Measurements from ENCODE around the gene RAB31. TPM values are rescaled to one million over a fixed set of nuclear protein-coding genes. Genes with fewer than 3 reads are reported as not detected.

Gene RAB31
- total RNA-seq, 2 donors from 2014 or later: 7.7 to 86.9 TPM

DNA sequence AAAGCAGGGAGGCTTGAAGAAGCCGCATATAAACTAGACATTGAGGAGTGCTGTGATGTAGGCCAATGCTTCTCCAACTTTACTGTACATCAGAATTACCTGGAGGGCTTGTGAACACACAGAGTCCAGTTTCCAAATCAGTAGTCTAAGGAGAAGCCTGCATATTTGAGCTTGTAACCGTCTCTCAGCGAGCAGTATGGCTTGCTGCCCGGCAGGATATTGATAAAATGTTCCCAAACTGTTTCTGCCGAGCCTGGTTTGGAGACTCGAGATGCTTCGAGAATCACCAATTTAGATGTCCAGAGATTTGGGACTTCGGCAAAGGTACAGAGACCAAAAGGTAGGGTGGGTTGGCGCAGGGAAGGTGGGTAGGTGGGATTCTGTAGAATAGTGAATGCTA lies 11.0 kb upstream of the RAB31 start:
- H3K27ac ChIP-seq: no peak overlapping the region
- H3K36me3 ChIP-seq: no peaks in the 10 kb centered on the region
- no peaks in the 10 kb centered on the region for H3K27me3 ChIP-seq (replicated peaks; ENCODE audit: insufficient read depth)
- intact Hi-C loops (cut with DNase I): no loop called here
- WGBS: 85% methylated on average over 9 of the region's 9 CpGs
- no peaks in the 10 kb centered on the region for H3K9me3 ChIP-seq
- H3K4me1 ChIP-seq (replicated peaks): no peaks in the 10 kb centered on the region
- no peak overlapping the region for H3K4me3 ChIP-seq
- DNase-seq (ENCODE audit: low spot score): no peak
- no peak for TF ChIP-seq POLR2AphosphoS5 (IDR thresholded peaks at IDR 0.05)
- TF ChIP-seq POLR2A (IDR thresholded peaks at IDR 0.05): no peak
- TF ChIP-seq, protein P1, sequence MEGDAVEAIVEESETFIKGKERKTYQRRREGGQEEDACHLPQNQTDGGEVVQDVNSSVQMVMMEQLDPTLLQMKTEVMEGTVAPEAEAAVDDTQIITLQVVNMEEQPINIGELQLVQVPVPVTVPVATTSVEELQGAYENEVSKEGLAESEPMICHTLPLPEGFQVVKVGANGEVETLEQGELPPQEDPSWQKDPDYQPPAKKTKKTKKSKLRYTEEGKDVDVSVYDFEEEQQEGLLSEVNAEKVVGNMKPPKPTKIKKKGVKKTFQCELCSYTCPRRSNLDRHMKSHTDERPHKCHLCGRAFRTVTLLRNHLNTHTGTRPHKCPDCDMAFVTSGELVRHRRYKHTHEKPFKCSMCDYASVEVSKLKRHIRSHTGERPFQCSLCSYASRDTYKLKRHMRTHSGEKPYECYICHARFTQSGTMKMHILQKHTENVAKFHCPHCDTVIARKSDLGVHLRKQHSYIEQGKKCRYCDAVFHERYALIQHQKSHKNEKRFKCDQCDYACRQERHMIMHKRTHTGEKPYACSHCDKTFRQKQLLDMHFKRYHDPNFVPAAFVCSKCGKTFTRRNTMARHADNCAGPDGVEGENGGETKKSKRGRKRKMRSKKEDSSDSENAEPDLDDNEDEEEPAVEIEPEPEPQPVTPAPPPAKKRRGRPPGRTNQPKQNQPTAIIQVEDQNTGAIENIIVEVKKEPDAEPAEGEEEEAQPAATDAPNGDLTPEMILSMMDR (IDR thresholded peaks at IDR 0.05): no peak

DNA sequence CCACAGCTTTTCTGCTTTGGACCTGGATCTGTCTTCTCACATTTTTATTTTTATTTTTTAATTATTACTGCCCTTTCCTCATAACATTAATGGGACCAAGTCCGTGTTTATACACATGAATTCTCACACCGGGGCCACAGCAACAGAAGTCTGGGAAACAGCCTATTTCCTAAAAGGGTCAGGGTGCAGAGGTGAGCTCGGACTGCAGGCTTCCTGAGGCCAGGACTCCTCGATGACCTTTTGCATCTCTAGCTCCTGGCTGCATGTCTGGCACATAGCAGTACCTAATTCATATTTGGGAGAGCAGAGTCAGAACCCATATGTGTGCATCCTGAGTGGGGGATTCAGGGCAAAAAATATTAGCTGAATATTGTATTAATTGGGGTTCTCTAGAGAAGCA lies 9.6 kb upstream of the RAB31 start:
- intact Hi-C loops (cut with DNase I): no loop called here
- Histone ChIP-seq H3K36me3 (no peaks in the 10 kb centered on the region), H3K4me3 (no peak overlapping the region), H3K27ac (no peak overlapping the region), H3K27me3 (replicated peaks; ENCODE audit: insufficient read depth) (no peaks in the 10 kb centered on the region), H3K4me1 (replicated peaks) (no peaks in the 10 kb centered on the region), H3K9me3 (no peaks in the 10 kb centered on the region)
- no peak for TF ChIP-seq POLR2A (IDR thresholded peaks at IDR 0.05)
- TF ChIP-seq POLR2AphosphoS5 (IDR thresholded peaks at IDR 0.05): no peak
- TF ChIP-seq, protein P1 (IDR thresholded peaks at IDR 0.05): no peak
- no peak for DNase-seq (ENCODE audit: low spot score)
- 87% methylated on average over 4 of the region's 4 CpGs for WGBS

DNA sequence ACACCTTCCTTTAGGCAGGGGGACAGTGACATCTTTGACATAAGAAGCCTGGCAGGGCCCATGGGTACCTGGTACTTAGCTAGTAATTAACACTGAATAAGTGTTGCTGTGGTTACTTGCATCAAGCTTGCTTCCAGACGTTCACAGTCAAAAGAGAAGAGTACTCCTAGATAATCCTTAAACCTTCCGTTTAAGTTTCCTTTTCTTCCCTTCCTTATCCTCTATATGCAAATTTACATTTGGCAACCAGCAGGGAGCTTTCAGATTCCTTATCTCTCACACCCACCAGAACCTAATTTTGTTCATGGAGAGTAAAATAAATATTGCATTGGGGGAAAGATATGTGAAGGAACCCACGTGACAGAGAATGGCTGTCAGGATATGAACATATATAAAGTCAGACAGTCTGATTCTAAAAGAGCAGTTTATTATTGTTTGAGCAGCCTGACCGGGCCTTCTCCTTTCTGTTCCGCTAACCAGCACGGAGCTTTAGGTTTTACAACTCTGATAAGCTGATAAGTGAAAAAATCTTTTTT lies 7.8 kb upstream of the RAB31 start:
- Histone ChIP-seq H3K36me3 (no peaks in the 10 kb centered on the region), H3K27me3 (replicated peaks; ENCODE audit: insufficient read depth) (no peaks in the 10 kb centered on the region), H3K27ac (no peak overlapping the region), H3K4me3 (no peak overlapping the region), H3K9me3 (no peaks in the 10 kb centered on the region), H3K4me1 (replicated peaks) (no peaks in the 10 kb centered on the region)
- TF ChIP-seq, protein P1 (IDR thresholded peaks at IDR 0.05): no peak
- TF ChIP-seq POLR2A (IDR thresholded peaks at IDR 0.05) (no peak), POLR2AphosphoS5 (IDR thresholded peaks at IDR 0.05) (no peak)
- intact Hi-C loops (cut with DNase I): loop anchor here (10.0 kb wide), 3 partner anchors 86 to 824 kb away; partner anchors contain the start of genes NAPG and PPP4R1
- 27% methylated on average over 6 of the region's 6 CpGs for WGBS
- DNase-seq (ENCODE audit: low spot score): no peak

DNA sequence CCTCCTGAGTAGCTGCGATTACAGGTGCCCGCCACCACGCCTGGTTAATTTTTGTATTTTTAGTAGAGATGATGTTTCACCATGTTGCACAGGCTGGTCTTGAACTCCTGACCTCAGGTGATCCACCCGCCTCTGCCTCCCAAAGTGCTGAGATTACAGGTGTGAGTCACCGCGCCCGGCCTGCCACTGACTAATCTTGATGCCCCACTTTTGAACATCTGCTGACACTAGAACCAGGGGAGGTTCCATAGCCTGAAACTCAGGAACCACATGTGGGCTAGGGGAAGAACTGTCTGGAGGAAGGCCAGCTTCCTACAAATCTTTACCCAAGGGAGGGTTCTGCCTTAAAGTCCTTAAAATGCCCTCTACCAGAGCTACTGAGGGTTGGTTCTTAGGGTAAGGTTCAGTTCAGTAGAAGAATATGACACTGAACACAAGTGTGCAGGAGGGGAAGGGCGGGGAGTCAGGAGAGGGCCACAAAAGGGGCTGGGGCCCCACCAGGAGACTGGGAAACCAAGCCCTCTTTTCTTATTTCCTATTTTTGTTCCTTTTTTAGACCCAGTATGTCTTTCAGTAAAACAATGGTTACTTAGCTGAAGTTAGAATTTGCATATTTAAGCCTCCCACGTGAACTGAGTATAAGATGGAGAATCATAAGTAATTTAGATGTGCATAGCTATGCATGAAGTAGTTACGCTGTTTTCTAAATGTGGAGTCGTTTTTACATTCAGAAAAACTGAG lies 6.3 kb upstream of the RAB31 start:
- WGBS: 90% methylated on average over 11 of the region's 11 CpGs
- no peaks in the 10 kb centered on the region for H3K4me1 ChIP-seq (replicated peaks)
- no peaks in the 10 kb centered on the region for H3K36me3 ChIP-seq
- intact Hi-C loops (cut with DNase I): loop anchor here (10.0 kb wide), 3 partner anchors 87 to 823 kb away; partner anchors contain the start of genes NAPG and PPP4R1
- DNase-seq (ENCODE audit: low spot score): no peak
- TF ChIP-seq POLR2A (IDR thresholded peaks at IDR 0.05) (no peak), POLR2AphosphoS5 (IDR thresholded peaks at IDR 0.05) (no peak)
- TF ChIP-seq, protein P1 (IDR thresholded peaks at IDR 0.05): no peak
- H3K27ac ChIP-seq: no peak overlapping the region
- no peaks in the 10 kb centered on the region for H3K9me3 ChIP-seq
- H3K4me3 ChIP-seq: no peak overlapping the region
- H3K27me3 ChIP-seq (replicated peaks; ENCODE audit: insufficient read depth): no peaks in the 10 kb centered on the region
